HepG2 (cell line): Measurements from ENCODE around the gene SAMD10. TPM values are rescaled to one million over a fixed set of nuclear protein-coding genes. Genes with fewer than 3 reads are reported as not detected.

Source experiments
- AGO2 ChIP-seq: fragments of 200-400 bp; formaldehyde crosslinking; optimal IDR thresholded peaks from 2 replicates; pipeline ENCODE3; 2017; ENCODE audit warnings: mild to moderate bottlenecking, low read depth, low read length, moderate library complexity
- ATF3 ChIP-seq: sonication (generic); formaldehyde crosslinking; IDR thresholded peaks from 2 replicates; pipeline ENCODE4 v1.4.0; 2020; ENCODE audit warnings: missing genetic modification reagents
- BRF2 ChIP-seq: sonication (generic); formaldehyde crosslinking; IDR thresholded peaks from 2 replicates; pipeline ENCODE4 v1.8.1; 2022; ENCODE audit warnings: mild to moderate bottlenecking, missing genetic modification reagents
- DRAP1 ChIP-seq: IDR thresholded peaks from 2 replicates; pipeline ENCODE4 v1.6.1; 2016; ENCODE audit warnings: missing genetic modification reagents, missing compliant biosample characterization
- HMG20A ChIP-seq: IDR thresholded peaks from 2 replicates; pipeline ENCODE4 v1.6.1; 2016; ENCODE audit warnings: borderline replicate concordance
- JUND ChIP-seq: sonication (generic); formaldehyde crosslinking; IDR thresholded peaks from 2 replicates; pipeline ENCODE4 v1.8.0; 2022; ENCODE audit warnings: mild to moderate bottlenecking, missing genetic modification reagents
- LRRFIP1 ChIP-seq: sonication (generic); formaldehyde crosslinking; conservative IDR thresholded peaks from 2 replicates; pipeline ENCODE4 v1.4.0; 2020; ENCODE audit warnings: missing genetic modification reagents
- NR0B2 ChIP-seq: sonication (generic); formaldehyde crosslinking; IDR thresholded peaks from 2 replicates; pipeline ENCODE4 v1.4.0; 2020; ENCODE audit warnings: mild to moderate bottlenecking, missing genetic modification reagents
- PBX3 ChIP-seq: sonication (generic); formaldehyde crosslinking; IDR thresholded peaks from 2 replicates; pipeline ENCODE4 v1.8.1; 2023; ENCODE audit warnings: missing genetic modification reagents, inconsistent platforms, borderline replicate concordance
- RCOR2 ChIP-seq: IDR thresholded peaks from 2 replicates; pipeline ENCODE4 v1.6.1; 2016; ENCODE audit warnings: missing biosample characterization, missing genetic modification reagents
- SATB2 ChIP-seq: sonication (generic); formaldehyde crosslinking; IDR thresholded peaks from 2 replicates; pipeline ENCODE4 v1.5.0; 2020; ENCODE audit warnings: missing genetic modification reagents
- SETDB1 ChIP-seq: sonication (generic); formaldehyde crosslinking; IDR thresholded peaks from 2 replicates; pipeline ENCODE4 v1.5.1; 2020; ENCODE audit warnings: missing genetic modification reagents, mild to moderate bottlenecking, borderline replicate concordance
- SOX13 ChIP-seq, 3 experiments: fragments of 450-650 bp in 1 of 3; sonication (generic) in 1 of 3; formaldehyde crosslinking in 1 of 3; IDR thresholded peaks in 2 of 3; conservative IDR thresholded peaks in 1 of 3; 2 replicates each; pipeline versions ENCODE4 v1.5.0 to v1.6.1; 2016 to 2020; ENCODE audit warnings: antibody characterized with exemption in 1 of 3, mild to moderate bottlenecking in 1 of 3, missing compliant biosample characterization in 1 of 3, missing genetic modification reagents in 1 of 3, moderate library complexity in 1 of 3
- ZBTB1 ChIP-seq: sonication (generic); formaldehyde crosslinking; IDR thresholded peaks from 2 replicates; pipeline ENCODE4 v1.4.0; 2020; ENCODE audit warnings: missing genetic modification reagents, borderline replicate concordance
- ZBTB26 ChIP-seq: IDR thresholded peaks from 2 replicates; pipeline ENCODE4 v1.6.1; 2016; ENCODE audit warnings: missing compliant biosample characterization, missing genetic modification reagents, borderline replicate concordance
- ZNF101 ChIP-seq: sonication (generic); formaldehyde crosslinking; IDR thresholded peaks from 2 replicates; pipeline ENCODE4 v1.4.0; 2020; ENCODE audit warnings: mild to moderate bottlenecking, low read depth, missing genetic modification reagents, borderline replicate concordance
- ZNF160 ChIP-seq: sonication (generic); formaldehyde crosslinking; IDR thresholded peaks from 2 replicates; pipeline ENCODE4 v1.8.0; 2022; ENCODE audit warnings: mild to moderate bottlenecking, inconsistent platforms, missing genetic modification reagents
- ZNF292 ChIP-seq: sonication (generic); formaldehyde crosslinking; IDR thresholded peaks from 2 replicates; pipeline ENCODE4 v1.8.1; 2022; ENCODE audit warnings: mild to moderate bottlenecking, low read depth, missing genetic modification reagents, borderline replicate concordance
- ZNF773 ChIP-seq: sonication (generic); formaldehyde crosslinking; IDR thresholded peaks from 2 replicates; pipeline ENCODE4 v1.4.0; 2020; ENCODE audit warnings: missing genetic modification reagents, borderline replicate concordance
- polyA plus RNA-seq, 8 experiments: library from polyadenylated mRNA; depleted of rRNA in 3 of 8; stranded (reverse) in 7 of 8; unstranded in 1 of 8; fragments of >200 nt; fragmentation: Illumina TruSeq in 4 of 8; extraction: Trizol in 4 of 8; gene quantifications; 2 replicates each; pipeline versions ENCODE4 v1.2.1 to v1.2.3, GENCODE V29; 2011 to 2016; ENCODE audit warnings: low read depth in 4 of 8, missing spikeins in 1 of 8, mixed read lengths in 1 of 8; ENCODE audit not compliant: insufficient read depth in 1 of 8
- total RNA-seq, 5 experiments: library from RNA; depleted of rRNA; stranded (reverse); fragments of >200 nt; fragmentation: Illumina TruSeq; extraction: Trizol; gene quantifications; 2 replicates each; pipeline ENCODE4 v1.2.3, GENCODE V29; 2016; ENCODE audit warnings: low read depth in 1 of 5

Gene SAMD10
- total and polyA plus RNA-seq, 2 of the 13 experiments (the other 11 are each of a cell fraction or from before 2014, with no cell fraction given) = 6.1 to 11.0 TPM

GRCh38 chr20:64023361-64024140 is 44.1 kb upstream of the SAMD10 start (continued):
- TF ChIP-seq LRRFIP1 (CRISPR knock-in tag) (no peak), RCOR2 (CRISPR knock-in tag) (no peak), ZNF773 (no peak), SOX13 (IDR thresholded peaks at IDR 0.05) (no peak), SOX13 (CRISPR knock-in tag; conservative IDR thresholded peaks at IDR 0.05 in 1 of 2, IDR thresholded peaks at IDR 0.05 in 1 of 2) (no peak), ZNF101 (CRISPR knock-in tag) (no peak), SETDB1 (no peak), HMG20A (CRISPR knock-in tag) (no peak), ZNF160 (no peak), ZNF292 (CRISPR knock-in tag) (no peak; the same call in 1 of the 2 replicates), SATB2 (CRISPR knock-in tag) (no peak), ZBTB26 (no peak), PBX3 (CRISPR knock-in tag) (no peak), JUND (CRISPR knock-in tag) (no peak), NR0B2 (peak; percentile 80; the same call in 1 of the 2 replicates), ATF3 (CRISPR knock-in tag) (no peak; the same call in 1 of the 2 replicates), AGO2 (peak; percentile 71), BRF2 (CRISPR knock-in tag) (no peak), ZBTB1 (CRISPR knock-in tag) (0 out of 2 replicates have a peak, but pooled peaks have one; percentile 20), DRAP1 (CRISPR knock-in tag) (no peak)
